Heart left ventricle (tissue), 13 donors: ENCODE measurements around the gene NME5.

ENCODE experiments used
- CTCF ChIP-seq, 12 donors: fragments of 200-600 bp; sonication (generic) in 4 of 12; IDR thresholded peaks; one replicate each; pipeline versions ENCODE4 v1.5.0 to v1.8.0; 2018 to 2022; ENCODE audit warnings: antibody characterized with exemption in 12 of 12, mild to moderate bottlenecking in 5 of 12
- POLR2A ChIP-seq, 2 donors: fragments of 450-650 bp; IDR thresholded peaks; one replicate each; pipeline ENCODE4 v1.6.1; 2017; ENCODE audit warnings: antibody characterized with exemption in 2 of 2, mild to moderate bottlenecking in 2 of 2, moderate library complexity in 2 of 2
- donor health status: ischemic (EF 13 %, LVEDD 7.1; RV severe dilation, severe dysfunction).
- donor health status: DM: no; HTN: yes; CAD: no.
- donor health status: DM: no; HTN: no; CAD: no.
- donor health status: ischemic (EF 25% LVEDD 6.9; RV normal size, moderate dysfunction).
- donor health status: ischemic (EF 25% LVEDD 5.7; RV mildly dilated, moderate dysfunction).
- donor health status: ischemic (EF 35%, LVEDD 5.7; RV mildly dilated, moderate dysfunction).
- donor health status: nonischemic (EF 11% LVEDD 7.7; RV severe dilation, severe dysfunction).
- donor health status: DM: yes; HTN: yes; CAD: no.
- donor health status: PGD.
- donor health status: ischemic (EF 29% LVEDD 5.4; RV normal size, mild dysfunction).
- donor health status: nonischemic (EF 23%, LVEDD 6.1; RV moderate dilation, normal function).

GRCh38 chr5:138159666-138160065 is 20.4 kb upstream of the NME5 start:
- TF ChIP-seq CTCF (IDR thresholded peaks at IDR 0.05), result no peak
- no peak for TF ChIP-seq POLR2A (IDR thresholded peaks at IDR 0.05)
